ENCODE measurements around the gene KRT36. TPM values are rescaled to one million over a fixed set of nuclear protein-coding genes. Genes with fewer than 3 reads are reported as not detected.

KRT36 gene
- total and polyA plus RNA-seq, 4 donors = 0.02 TPM; not detected in 3

- 77 to 82% methylated on average over 10 of the region's 10 CpGs for WGBS, 2 donors
- H3K4me3 ChIP-seq = no peak overlapping the region
- peaks cover 0 to under 1% (median 0%) of the 10 kb centered on the region in 4 donors for H3K9me3 ChIP-seq (ENCODE audit: control insufficient read depth in 4 of 4, insufficient read depth in 3 of 4, low read length in 3 of 4)
- no peaks in the 10 kb centered on the region for H3K36me3 ChIP-seq (ENCODE audit: control insufficient read depth in 4 of 4, insufficient read depth in 4 of 4, low read length in 4 of 4)
- H3K9ac ChIP-seq (ENCODE audit: insufficient read depth in 1 of 2, low read length in 2 of 2) = no peak overlapping the region
- peaks cover 0 to 4% (median 0%) of the 10 kb centered on the region in 5 donors for H3K4me1 ChIP-seq (ENCODE audit: control insufficient read depth in 5 of 5, insufficient read depth in 5 of 5, low read length in 5 of 5)
- H3K27ac ChIP-seq (ENCODE audit: low read depth in 1 of 2, low read length in 1 of 2) = no peak overlapping the region
- DNase-seq (no peak), ATAC-seq (ENCODE audit: insufficient read depth, low FRiP score) (no peak)
- no peaks in the 10 kb centered on the region for H3K27me3 ChIP-seq (ENCODE audit: control insufficient read depth in 3 of 3, insufficient read depth in 3 of 3, low read length in 2 of 3)
- no peak for TF ChIP-seq CTCF (IDR thresholded peaks at IDR 0.05; ENCODE audit: control extremely low read depth, extremely low read depth)
Observed at GRCh38 chr17:41511716-41512115, 22.0 kb upstream of the KRT36 start.

- H3K9ac ChIP-seq (ENCODE audit: insufficient read depth in 1 of 2, low read length in 2 of 2) = no peak overlapping the region
- ATAC-seq (ENCODE audit: insufficient read depth, low FRiP score) = peak; percentile 31
Observed at GRCh38 chr17:41511116-41511515, 21.4 kb upstream of the KRT36 start.

GRCh38 chr17:41510251-41511065 lies 20.7 kb upstream of the KRT36 start:
- Histone ChIP-seq H3K4me1 (ENCODE audit: control insufficient read depth in 5 of 5, insufficient read depth in 5 of 5, low read length in 5 of 5) (peaks cover 0 to 7% (median 0%) of the 10 kb centered on the region in 5 donors), H3K36me3 (ENCODE audit: control insufficient read depth in 4 of 4, insufficient read depth in 4 of 4, low read length in 4 of 4) (no peaks in the 10 kb centered on the region), H3K27me3 (ENCODE audit: control insufficient read depth in 3 of 3, insufficient read depth in 3 of 3, low read length in 2 of 3) (no peaks in the 10 kb centered on the region), H3K9ac (ENCODE audit: insufficient read depth in 1 of 2, low read length in 2 of 2) (no peak overlapping the region), H3K27ac (ENCODE audit: low read depth in 1 of 2, low read length in 1 of 2) (no peak overlapping the region), H3K9me3 (ENCODE audit: control insufficient read depth in 4 of 4, insufficient read depth in 3 of 4, low read length in 3 of 4) (no peaks in the 10 kb centered on the region), H3K4me3 (no peak overlapping the region)
- ATAC-seq (ENCODE audit: insufficient read depth, low FRiP score) (no peak), DNase-seq (no peak)
- TF ChIP-seq CTCF (IDR thresholded peaks at IDR 0.05; ENCODE audit: control extremely low read depth, extremely low read depth) = no peak
- 74 to 83% methylated on average over 7 of the region's 7 CpGs for WGBS, 2 donors

More at GRCh38 chr17:41511116-41511515, 21.4 kb upstream of the KRT36 start:
- no peak for TF ChIP-seq CTCF (IDR thresholded peaks at IDR 0.05; ENCODE audit: control extremely low read depth, extremely low read depth)
- Histone ChIP-seq H3K36me3 (ENCODE audit: control insufficient read depth in 4 of 4, insufficient read depth in 4 of 4, low read length in 4 of 4) (no peaks in the 10 kb centered on the region), H3K4me1 (ENCODE audit: control insufficient read depth in 5 of 5, insufficient read depth in 5 of 5, low read length in 5 of 5) (peaks cover 0 to 3% (median 0%) of the 10 kb centered on the region in 5 donors), H3K9me3 (ENCODE audit: control insufficient read depth in 4 of 4, insufficient read depth in 3 of 4, low read length in 3 of 4) (no peaks in the 10 kb centered on the region), H3K27me3 (ENCODE audit: control insufficient read depth in 3 of 3, insufficient read depth in 3 of 3, low read length in 2 of 3) (no peaks in the 10 kb centered on the region), H3K27ac (ENCODE audit: low read depth in 1 of 2, low read length in 1 of 2) (peak overlapping the region in 1 of 2 donors; percentile 28), H3K4me3 (no peak overlapping the region)
- DNase-seq = no peak
- 59 to 62% methylated on average over 4 of the region's 4 CpGs for WGBS, 2 donors
